GM23248 (cell line): ENCODE data around the gene GSTO2.

ENCODE experiments used
- EZH2 ChIP-seq: fragments of 200-600 bp; sonication (generic); IDR thresholded peaks from 2 replicates; pipeline ENCODE4 v1.6.1; 2018; ENCODE audit warnings: antibody characterized with exemption, mild to moderate bottlenecking; ENCODE audit not compliant: insufficient read depth, poor library complexity, severe bottlenecking
- EZH2phosphoT487 ChIP-seq: fragments of 200-600 bp; sonication (generic); IDR thresholded peaks from 2 replicates; pipeline ENCODE4 v1.6.1; 2018; ENCODE audit warnings: antibody characterized with exemption, moderate library complexity, mild to moderate bottlenecking, low read depth; ENCODE audit not compliant: insufficient read depth

DNA sequence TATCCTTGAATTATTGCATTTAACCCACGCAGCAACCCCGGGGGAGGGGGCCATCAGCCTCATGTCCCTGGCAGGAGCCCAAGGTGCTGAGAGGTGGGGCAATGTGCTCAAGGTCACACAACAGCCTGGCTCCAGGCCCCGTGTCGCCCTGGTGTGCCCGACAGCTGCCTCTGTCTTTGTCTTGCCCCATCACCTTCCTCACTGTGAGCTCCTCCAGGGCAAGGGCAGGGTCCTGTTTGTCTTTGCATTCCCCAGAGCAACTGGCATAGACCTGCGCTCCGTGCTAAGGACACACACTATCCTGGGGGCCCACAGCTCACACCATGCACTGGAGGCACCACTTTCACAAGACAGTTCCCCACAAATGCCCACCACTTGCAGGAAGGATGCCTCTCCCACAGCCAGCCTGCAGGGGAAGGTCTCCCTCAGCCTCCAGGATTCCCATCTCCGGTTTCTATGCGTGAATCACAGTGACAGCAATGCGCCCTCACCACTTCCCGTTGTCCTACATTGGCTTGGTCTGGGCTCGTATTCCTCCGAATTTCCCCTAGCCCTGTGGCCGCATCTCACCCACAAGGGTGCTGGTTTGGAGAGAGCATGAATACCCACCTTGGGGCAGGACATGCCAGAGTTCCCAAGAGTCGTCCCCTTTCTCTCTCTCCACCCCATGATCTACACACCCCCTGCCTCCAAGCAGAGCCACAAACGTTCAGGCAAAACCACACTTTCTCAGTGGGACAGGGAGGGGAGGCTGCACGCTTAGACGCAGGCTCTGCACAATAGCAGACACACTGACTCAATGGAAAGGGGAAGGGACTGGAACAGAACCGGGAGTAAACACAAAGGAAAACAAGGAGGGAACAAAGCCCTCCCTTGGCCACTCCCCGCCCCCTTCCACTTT, 59.0 kb downstream of the GSTO2 start:
- no peak for TF ChIP-seq EZH2
- TF ChIP-seq EZH2phosphoT487 = no peak
